GM18867 (cell line): ENCODE data around the gene SSR1.
"Not testable (repeated sequence)": the region's sequence is repeated elsewhere in the genome, so short reads cannot be mapped to it uniquely, and the experiment has no call there.

Experiments used
- ATAC-seq: cut with Tn5 transposase; IDR thresholded peaks from one replicate; pipeline ENCODE4 v1.9.1; 2021; ENCODE audit warnings: mild to moderate bottlenecking, moderate library complexity; ENCODE audit not compliant: unreplicated experiment

Gene SSR1

GRCh38 chr6:7312616-7313504 lies at the start of gene SSR1:
TSS of gene SSR1 (minus strand) at chr6:7313199. CDS start at chr6:7313120, 79 bp downstream.
- peak; percentile 97 for ATAC-seq

DNA sequence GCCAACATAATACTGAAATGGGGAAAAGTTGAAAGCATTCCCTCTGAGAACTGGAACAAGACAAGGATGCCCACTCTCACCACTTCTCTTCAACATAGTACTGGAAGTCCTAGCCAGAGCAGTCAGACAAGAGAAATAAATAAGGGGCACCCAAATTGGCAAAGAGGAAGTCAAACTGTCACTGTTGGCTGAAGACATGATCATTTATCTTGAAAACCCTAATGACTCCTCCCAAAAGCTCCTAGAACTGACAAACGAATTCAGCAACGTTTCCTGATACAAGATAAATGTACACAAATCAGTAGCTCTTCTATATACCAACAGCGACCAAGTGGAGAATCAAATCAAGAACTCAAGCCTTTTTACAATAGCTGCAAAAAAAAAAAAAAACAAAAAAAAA lies 38.9 kb upstream of the SSR1 start:
- ATAC-seq: not testable (repeated sequence)

GRCh38 chr6:7350591-7350990 lies 37.6 kb upstream of the SSR1 start:
- not testable (repeated sequence) for ATAC-seq

- ATAC-seq: not testable (repeated sequence)
Observed at GRCh38 chr6:7347551-7347997, 34.6 kb upstream of the SSR1 start.

DNA sequence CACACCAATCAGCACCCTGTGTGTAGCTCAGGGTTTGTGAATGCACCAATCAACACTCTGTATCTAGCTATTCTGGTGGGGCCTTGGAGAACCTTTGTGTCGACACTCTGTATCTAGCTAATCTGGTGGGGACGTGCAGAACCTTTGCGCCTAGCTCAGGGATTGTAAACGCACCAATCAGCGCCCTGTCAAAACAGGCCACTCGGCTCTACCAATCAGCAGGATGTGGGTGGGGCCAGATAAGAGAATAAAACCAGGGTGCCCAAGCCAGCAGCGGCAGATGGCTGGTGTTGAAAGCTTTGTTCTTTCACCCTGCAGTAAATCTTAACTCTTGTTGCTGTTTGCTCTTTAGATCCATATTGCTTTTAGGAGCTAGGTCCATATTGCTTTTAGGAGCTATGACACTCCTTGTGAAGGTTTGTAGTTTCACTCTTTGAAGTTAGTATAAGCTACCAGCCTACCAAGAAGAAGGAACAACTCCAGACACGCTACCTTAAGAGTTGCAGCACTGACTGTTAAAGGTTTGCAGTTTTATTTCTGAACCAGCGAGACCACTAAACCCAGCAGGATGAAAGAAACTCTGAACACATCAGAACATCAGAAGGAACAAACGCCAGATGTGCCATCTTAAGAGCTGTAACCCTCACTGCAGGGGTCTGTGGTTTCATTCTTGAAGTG lies 31.9 kb upstream of the SSR1 start:
- not testable (repeated sequence) for ATAC-seq

GRCh38 chr6:7343546-7344475 lies 30.8 kb upstream of the SSR1 start:
- no peak for ATAC-seq

DNA sequence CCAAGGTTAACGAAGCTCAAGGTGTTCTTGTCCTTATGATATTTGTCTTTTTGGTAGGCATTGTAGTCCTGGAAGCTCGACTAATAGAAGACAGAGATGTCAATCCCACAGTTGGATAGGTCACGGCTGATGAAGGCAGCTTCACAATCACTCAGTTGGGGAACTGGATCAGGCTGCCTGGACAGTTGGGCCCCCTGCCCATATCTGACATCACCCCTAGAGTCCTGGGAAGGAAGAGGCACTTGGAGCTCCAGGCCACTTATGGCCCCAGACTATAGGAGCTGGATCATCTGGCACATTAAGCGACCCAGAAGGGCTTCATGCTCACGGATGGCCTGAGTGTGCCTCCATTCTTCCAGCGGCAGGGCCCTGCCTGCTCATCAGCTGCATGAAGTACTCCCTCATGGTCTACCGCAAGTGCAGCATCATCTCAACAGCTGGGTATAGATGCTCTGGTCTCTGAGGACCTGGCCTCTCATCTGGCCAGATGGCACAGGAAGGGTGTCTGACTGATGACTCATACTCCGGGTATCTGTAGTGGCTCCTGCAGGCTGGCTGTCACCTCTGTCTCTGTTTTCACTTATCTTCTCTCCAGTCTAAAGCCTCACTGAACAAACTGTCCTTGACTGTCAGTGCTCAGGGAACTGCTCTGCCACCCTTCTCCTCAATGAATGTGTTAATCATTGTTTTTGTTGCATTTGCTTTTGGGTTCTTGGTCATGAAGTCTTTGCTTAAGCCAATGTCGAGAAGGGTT lies 29.2 kb upstream of the SSR1 start:
- peak; percentile 96 for ATAC-seq

DNA sequence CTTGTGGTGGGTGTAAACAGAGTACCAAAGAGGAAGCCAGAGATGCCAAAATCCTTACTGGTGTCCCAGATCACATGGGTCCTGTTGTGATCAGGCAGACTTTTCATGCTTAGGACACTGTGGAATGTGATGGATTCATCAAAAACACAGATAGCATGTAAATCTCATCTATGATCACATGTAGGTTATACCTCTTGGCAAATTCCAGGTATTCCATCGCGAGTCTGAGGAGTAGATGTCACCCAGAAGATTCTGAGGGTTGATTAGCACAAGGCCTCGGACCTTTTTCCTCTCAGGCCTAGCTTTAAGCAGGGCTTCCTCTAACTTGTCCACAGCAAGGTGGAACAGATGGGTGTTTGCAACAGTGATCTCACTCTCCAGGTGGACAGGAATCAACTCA lies 28.3 kb upstream of the SSR1 start:
- no peak for ATAC-seq

DNA sequence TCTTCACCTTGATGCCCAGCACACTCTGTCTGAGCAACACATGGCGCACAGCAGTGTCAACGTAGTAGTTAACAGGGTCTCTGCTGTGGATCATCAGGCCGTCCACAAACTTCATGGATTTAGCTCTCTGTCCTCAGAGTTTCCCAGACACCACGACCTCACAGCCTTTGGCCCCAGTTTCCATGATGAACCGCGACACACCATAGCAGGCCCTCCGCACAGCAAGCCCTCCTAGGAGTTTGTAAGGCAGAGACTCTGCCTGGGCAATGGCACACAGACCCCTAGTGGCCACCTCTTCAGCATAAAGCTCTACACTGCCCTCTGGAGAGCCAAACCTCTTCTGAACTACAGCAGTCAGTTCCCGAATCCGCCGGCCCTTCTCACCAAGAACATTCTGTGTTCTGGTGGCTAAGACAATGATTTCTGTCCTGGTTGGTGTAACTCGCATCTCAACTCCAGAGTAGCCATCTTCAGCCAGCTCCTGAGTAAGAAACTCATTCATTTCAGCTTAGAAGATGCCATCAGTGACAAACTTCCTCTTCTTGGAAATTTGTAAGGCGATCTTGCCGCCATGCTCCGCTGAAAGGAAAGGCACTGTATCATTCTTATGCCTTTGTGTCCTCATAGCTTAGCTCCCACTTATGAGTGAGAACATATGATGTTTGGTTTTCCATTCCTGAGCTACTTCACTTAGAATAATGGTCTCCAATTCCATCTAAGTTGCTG lies 26.2 kb upstream of the SSR1 start:
- not testable (repeated sequence) for ATAC-seq

DNA sequence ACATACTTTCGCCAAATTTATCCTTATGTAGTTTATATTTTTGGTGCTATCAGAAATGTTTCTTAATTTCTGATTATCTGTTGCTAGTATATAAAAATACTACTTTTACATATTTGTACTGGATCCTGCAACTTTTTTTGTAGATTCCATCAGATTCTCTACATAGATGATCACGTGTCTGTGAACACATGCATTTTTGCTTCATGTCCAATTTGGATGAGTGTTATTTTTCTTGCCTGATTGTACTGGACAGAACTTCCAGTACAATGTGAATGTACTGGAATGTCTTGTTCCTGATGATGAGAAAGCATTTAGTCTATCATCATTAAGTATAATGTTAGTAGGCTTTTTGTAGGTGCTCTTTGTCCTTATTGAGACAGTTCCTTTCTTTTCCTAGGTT lies 25.0 kb upstream of the SSR1 start:
- no peak for ATAC-seq

DNA sequence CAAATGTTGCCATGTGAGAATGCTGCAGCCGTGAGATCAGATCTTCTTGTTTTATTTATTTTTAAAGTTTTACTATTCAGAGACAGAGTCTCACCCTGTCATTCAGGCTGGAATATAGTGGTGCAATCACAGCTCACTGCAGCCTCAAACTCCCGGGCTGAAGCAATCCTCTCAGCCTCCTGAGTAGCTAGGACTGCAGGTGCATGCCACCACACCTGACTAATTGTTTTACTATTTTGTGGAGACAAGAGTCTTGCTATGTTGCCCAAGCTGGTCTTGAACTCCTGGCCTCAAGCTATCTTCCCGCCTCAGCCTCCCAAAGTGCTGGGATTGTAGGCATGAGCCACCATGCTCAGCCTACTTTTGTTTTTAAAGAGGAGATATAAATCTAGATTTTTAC lies 22.5 kb upstream of the SSR1 start:
- ATAC-seq: no peak

DNA sequence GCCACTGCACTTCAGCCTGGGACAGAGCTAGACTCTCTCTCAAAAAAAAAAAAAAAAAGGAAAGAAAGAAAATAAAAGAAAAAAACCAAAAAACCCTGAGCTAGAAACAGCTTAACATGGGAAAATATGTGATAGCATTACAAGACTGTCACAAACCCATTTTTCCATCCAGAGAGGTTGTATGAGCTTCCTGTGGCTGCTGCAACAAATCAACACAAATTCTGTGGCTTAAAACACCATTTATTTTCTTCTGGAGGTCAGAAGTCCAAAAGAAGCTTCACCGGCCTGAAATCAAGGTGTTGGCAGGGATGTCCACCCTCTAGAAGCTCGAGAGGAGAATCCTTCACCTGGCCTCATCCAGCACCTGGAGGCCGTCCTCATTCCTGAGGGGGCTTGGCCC lies 21.7 kb upstream of the SSR1 start:
- no peak for ATAC-seq

DNA sequence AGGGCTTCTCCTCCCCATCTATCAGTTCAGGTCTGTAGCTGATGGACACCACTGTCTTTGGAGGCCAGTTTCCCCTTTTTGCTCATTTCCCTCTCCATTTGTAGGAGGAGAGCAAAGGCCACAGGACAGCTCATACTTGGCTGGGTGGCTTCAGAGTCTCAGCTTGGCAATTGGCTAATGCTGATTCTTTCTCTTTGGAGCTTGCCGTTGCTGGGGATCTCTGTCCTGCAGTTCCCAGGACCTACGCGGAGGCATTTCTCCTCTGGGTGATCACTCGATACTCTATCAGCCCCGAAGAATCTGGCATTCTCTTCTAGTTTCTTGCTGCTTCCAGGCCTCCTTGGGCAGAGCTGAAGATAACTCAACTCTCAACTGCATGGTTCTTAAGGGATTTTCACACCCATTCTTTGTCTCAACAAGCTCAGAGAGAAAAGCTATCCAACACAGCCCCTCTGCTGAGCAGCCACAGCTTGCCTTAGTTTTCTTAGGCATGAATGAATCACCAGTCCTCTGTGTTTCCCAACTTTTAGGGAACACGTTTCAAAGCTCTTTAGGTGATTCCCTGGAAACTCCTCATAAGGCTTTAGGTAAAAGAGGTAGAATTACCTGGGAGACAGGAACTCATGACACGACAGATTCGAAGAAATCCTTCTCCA lies 19.2 kb upstream of the SSR1 start:
- no peak for ATAC-seq

DNA sequence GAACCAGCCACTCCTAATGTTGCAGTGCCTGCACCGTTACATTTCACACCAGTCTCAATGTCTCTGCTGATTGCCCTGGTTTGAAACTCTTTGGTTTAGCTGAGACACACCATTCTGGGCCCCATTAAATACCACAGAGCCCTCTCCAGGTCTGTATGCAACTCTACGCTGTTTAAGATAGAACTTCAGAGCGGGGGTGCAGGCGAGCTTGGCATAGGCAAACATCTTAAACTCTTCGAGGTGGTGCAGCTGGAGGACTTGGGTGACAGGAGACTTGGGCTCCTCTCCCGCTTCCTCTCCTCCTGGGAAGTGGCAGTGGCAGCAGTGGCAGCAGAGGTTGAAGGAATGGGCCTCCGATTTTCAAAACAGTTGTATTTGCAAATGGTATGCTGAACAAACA lies 18.5 kb upstream of the SSR1 start:
- no peak for ATAC-seq

DNA sequence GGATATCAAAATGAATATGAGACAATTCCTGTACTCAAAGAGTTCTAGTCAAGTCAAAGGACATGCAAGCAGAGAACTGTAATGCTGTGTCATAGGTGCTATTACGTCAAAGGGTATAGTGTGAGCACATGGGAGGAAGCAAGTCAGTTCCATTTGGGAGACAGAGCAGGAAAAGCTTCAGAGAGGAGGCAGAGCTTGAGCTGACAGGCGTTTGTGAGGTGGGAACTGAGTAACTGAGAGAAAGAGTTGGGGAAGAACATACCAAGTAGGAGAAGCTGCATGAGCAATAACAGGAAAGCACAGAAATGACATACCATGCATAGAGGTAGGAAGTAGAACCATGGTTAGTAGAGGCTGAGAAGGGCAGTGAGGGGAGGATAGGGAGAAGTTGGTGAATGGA lies 15.2 kb upstream of the SSR1 start:
- no peak for ATAC-seq

GRCh38 chr6:7325750-7326149 lies 12.8 kb upstream of the SSR1 start:
- ATAC-seq: no peak

- ATAC-seq: peak; percentile 52
Observed at GRCh38 chr6:7324520-7324919, 11.5 kb upstream of the SSR1 start.

GRCh38 chr6:7323074-7323473 lies 10.1 kb upstream of the SSR1 start:
- ATAC-seq: no peak

DNA sequence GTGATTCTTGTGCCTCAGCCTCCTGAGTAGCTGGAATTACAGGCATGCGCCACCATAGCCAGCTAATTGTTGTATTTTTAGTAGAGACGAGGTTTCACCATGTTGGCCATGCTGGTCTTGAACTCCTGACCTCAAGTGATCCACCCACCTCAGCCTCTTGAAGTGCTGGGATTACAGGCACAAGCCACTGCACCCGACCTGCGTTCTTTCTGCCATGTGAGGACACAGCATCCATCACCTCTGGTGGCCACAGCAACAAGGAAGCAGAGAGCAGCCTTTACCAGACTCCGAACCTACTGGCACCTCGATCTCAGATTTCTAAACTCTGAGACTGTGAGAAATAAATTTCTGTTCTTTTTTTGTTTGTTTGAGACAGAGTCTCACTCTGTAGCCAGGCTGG lies 8.9 kb upstream of the SSR1 start:
- not testable (repeated sequence) for ATAC-seq
